Measurements from ENCODE around the gene PARD6G.

The PARD6G gene

GRCh38 chr18:80187956-80188642 is 59.2 kb downstream of the PARD6G start:
- no peak overlapping the region for H3K27ac ChIP-seq
- TF ChIP-seq ZFX (IDR thresholded peaks at IDR 0.05) (no peak), CTCF (conservative IDR thresholded peaks at IDR 0.05) (no peak)

GRCh38 chr18:80185545-80185944 is 61.8 kb downstream of the PARD6G start:
- H3K27ac ChIP-seq = no peak overlapping the region

GRCh38 chr18:80184243-80184772 is 63.0 kb downstream of the PARD6G start:
- no peak for TF ChIP-seq ZFX (IDR thresholded peaks at IDR 0.05)
- TF ChIP-seq CTCF (conservative IDR thresholded peaks at IDR 0.05) = no peak
- H3K27ac ChIP-seq = no peak overlapping the region

More at GRCh38 chr18:80185545-80185944, 61.8 kb downstream of the PARD6G start:
- TF ChIP-seq ZFX (IDR thresholded peaks at IDR 0.05) (no peak), CTCF (conservative IDR thresholded peaks at IDR 0.05) (no peak)

GRCh38 chr18:80183273-80184050 is 63.9 kb downstream of the PARD6G start:
- H3K27ac ChIP-seq = no peak overlapping the region
- TF ChIP-seq CTCF (conservative IDR thresholded peaks at IDR 0.05) (no peak), ZFX (IDR thresholded peaks at IDR 0.05) (no peak)

DNA sequence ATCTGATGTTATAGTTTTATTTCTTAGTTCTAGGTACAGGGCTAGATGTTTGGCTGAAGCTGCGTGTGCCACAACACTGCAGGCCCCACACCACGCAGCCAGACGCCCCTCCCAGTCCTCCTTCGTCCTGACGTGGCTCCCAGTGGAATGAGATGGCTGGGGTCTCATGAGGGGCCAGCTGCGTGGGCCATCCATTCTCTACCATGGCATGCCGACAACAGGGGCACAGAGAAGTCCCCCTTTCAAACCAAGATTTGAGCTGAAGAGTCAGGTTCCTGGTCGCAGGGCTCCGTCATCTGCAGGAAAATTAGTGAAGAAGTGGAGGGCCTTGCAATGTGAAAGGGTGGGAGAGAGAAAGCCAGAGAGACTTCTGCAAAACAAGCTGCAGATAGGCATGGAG is 64.5 kb downstream of the PARD6G start:
- H3K27ac ChIP-seq = no peak overlapping the region
- TF ChIP-seq CTCF (conservative IDR thresholded peaks at IDR 0.05) (no peak), ZFX (IDR thresholded peaks at IDR 0.05) (no peak)

GRCh38 chr18:80181642-80182461 is 65.5 kb downstream of the PARD6G start:
- H3K27ac ChIP-seq = peak overlapping the region; percentile 35

More at GRCh38 chr18:80181642-80182461, 65.5 kb downstream of the PARD6G start:
- TF ChIP-seq CTCF (conservative IDR thresholded peaks at IDR 0.05) (no peak), ZFX (IDR thresholded peaks at IDR 0.05) (no peak)
